HG03520 (cell line): ENCODE measurements around the gene SMC2.

Source experiments
- ATAC-seq: cut with Tn5 transposase; IDR thresholded peaks from one replicate; pipeline ENCODE4 v1.9.1; 2021; ENCODE audit warnings: mild to moderate bottlenecking, moderate library complexity; ENCODE audit not compliant: unreplicated experiment

Gene SMC2

GRCh38 chr9:104104360-104104759 is 10.3 kb downstream of the SMC2 start:
- ATAC-seq: no peak

- ATAC-seq: no peak
These were observed 13.7 kb downstream of the SMC2 start for GRCh38 chr9:104107799-104108198.

- no peak for ATAC-seq
These were observed 14.2 kb downstream of the SMC2 start for GRCh38 chr9:104108315-104108714.

- no peak for ATAC-seq
These were observed 16.4 kb downstream of the SMC2 start for GRCh38 chr9:104110509-104110908.

GRCh38 chr9:104118916-104119315 is 24.8 kb downstream of the SMC2 start:
- ATAC-seq: no peak

GRCh38 chr9:104121022-104121421 is 26.9 kb downstream of the SMC2 start:
- no peak for ATAC-seq

GRCh38 chr9:104138243-104138868 is 44.2 kb downstream of the SMC2 start:
- no peak for ATAC-seq

GRCh38 chr9:104142799-104143549 is 48.9 kb downstream of the SMC2 start:
- ATAC-seq: no peak

- no peak for ATAC-seq
These were observed 49.4 kb downstream of the SMC2 start for GRCh38 chr9:104143550-104143910.

- no peak for ATAC-seq
These were observed 50.2 kb downstream of the SMC2 start for GRCh38 chr9:104144336-104144735.

- ATAC-seq: no peak
These were observed 79.0 kb downstream of the SMC2 start for GRCh38 chr9:104173067-104173466.

- no peak for ATAC-seq
These were observed 83.0 kb downstream of the SMC2 start for GRCh38 chr9:104177003-104177611.

GRCh38 chr9:104177676-104178075 is 83.6 kb downstream of the SMC2 start:
- no peak for ATAC-seq
